ENCODE measurements around the gene CHD6.

The CHD6 gene

DNA sequence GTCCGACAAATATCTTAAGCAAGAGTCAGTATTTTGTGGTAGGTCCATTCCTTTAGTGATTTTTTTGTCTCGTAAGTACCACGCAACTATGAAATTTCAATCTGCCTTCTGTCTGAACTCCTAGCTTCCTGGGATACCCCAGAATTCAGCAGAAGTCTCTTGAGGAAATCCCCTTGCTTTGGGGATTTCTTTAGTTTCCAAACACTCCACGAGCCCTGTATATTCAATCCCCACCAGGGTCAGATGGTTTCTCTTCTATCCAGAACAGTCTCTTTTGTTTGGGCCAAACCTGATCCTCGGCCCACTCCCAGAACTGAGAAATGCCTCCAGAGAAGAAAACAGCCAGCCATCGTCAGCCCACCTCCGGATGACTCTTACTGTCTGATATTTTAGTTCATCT lies 113.0 kb downstream of the CHD6 start:
- no peak for DNase-seq

DNA sequence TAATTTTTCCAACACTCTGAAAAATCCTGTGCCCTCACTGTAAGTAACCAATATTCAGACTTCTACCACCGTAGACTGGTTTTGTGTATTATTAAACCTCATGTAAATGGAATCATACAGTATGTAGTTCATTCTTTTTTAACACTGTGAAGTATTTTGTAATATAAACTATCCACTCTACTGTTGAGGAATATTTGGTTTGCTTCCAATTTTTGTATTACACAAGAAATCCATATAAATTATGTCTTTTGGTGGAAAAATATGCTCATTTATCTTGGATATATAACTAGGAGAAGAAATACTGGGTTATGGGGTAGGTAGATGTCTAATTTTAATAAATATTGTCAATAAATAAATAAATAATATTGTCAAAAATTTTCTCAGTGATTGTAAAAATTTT lies 116.8 kb downstream of the CHD6 start:
- no peak for DNase-seq

DNA sequence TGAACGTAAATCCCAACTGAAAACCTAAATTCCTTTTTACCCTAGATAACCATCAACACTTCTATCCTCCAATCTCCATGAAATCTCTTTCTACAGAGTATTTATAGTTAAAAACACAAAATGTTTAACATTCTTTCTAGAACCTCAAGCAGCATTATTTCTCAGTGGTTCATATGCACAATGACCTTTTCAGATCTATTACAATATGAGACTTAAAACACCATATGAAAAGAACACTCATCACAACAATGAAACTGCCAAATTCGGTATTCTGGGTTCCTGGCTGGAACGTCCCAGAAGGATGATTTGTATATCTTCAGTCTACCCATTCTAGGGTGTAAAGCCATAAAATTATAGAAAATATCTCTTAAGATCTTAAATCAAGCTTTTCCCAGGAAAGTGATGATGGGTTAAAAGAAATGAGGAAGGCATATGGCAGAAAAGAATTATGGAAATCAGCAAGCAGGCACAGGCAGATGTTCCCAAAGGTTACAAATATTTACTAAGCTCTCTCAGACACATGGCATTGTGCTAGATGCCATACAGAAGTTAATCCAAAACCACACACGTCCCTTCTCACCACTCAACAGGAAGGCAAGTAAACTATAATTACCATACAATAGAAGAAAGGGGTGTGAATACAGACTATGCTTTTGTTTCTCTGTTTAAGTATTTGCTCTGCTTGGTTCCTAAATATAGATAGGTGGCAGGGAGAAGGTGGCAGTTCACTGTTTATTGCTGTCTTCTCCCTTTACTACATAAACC lies 118.0 kb downstream of the CHD6 start:
- peak; percentile 51 for DNase-seq

- DNase-seq: no peak
Measured at GRCh38 chr20:41499064-41499463, 119.1 kb downstream of the CHD6 start.

DNA sequence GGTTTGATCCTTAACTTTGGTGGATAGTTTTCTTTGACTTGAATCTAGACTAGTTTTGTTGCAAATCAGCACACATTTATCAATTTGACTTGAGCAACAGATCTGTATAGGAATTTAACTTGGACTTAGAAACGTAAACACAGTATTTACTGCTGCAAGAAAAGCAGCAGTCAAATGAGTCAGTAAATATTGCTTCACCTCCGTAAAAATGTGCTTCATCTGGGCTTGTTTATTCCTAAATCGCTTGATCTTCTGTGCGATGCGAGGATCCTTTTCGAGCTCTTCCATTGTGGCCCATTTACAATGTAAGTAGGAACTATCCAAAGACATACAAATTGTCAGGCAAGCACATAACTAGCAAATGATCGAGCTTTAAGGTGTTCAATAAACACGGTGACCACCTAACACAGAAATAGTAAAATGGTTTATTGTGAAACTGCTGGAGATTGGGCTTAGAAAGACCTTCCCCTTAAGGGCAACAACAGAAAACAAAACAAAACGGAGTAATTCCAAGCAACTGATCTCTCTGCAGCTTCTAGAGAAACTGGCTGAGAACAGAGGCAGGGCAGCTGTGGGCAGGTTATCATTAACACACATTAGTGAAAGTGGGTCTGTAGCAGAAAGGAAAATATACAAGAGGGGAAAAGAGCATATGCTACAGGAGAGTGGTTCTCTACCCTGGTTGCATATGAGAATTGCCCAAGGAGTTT lies 120.8 kb downstream of the CHD6 start:
- DNase-seq: no peak

DNA sequence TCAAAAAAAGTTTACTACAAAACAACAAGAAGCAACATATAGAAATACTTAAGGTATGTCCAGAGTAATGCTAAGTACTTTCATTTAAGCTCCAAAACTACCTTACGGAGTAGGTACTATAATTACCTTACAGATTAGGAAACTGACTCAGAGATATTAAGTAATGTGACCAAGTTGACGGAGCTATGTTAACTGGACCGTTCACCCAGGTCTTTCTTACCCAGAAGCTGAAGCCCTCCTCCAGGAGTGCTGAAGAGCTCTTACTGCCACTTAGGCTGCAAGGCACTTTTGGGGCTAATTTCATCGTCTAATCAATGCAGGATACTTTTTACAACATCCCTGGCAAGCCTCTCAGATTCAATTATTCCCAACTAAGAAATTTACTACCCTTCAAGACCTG lies 123.7 kb downstream of the CHD6 start:
- DNase-seq: no peak

- no peak for DNase-seq
Measured at GRCh38 chr20:41483553-41483930, 134.6 kb downstream of the CHD6 start.

DNA sequence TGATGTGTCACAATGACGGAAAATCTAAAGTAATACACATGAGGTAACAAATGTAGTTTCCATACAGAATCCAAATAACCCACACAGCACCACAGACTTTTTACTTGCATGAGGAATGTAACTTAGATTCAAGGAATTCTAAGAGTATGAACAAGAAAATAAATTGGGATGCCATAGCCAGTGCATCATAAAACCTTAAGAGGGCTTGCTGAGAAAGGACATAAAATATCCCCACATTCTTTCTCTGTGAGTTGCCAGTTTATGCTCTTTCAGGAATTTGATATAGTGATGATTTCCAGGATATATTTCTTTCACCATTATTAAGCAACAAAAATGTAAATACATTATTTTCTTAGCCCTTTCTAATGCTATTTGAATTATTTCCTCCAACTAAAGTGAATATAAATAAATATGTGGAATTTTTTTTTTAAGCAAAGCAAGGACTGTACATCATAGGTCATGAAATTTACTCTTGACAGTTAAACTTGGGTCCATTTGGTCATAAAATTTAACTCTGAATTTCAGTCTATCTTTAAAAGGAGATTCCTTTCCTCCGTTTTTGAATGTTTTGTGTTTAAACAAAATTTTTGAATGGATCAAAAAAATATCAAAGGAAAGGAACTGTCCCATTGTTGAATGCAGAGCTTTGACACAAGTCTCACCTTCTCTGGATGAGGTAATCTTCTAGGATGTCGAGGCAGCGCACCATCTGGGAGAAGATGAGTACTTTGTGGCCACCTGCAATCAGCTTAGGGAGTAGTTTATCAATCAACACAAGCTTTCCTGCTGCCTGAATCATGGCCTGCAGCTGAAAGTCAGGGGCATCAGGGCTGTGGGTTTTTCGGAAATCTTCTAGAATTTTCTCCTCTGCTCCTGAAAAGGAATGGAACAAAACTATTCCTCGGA lies 135.3 kb downstream of the CHD6 start:
- DNase-seq: no peak

DNA sequence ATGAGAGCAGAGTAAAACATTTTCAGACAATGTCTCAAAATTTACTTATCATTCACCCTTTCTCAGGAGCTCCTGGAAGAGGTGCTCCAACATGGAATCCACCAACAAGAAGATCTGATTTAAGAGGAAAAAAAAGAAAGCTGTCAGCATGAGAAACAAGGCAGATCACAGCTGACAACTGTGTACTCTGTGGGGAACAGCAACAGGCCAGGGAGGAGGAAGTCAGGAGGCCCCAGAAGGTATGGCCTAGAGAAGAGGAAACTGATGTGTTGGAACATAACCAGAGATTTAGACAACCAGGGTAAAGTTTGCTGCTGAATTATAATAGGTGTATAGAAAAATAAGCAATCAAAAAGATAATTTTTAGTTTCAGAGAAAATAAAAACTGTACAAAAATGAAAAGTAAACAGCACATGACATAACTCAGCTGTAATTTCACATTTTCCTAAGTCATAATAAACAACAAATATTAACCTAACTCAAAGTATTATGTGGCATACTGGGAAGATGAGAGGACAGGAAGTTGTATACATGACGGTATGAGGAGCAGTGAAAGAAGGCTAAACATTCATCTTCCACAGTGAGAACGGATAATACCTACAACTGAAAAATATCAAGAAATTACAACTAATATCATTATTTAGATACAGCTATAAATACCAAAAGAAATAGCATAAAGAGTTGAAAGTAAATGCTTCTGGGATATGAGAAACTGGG lies 138.0 kb downstream of the CHD6 start:
- DNase-seq: no peak

DNA sequence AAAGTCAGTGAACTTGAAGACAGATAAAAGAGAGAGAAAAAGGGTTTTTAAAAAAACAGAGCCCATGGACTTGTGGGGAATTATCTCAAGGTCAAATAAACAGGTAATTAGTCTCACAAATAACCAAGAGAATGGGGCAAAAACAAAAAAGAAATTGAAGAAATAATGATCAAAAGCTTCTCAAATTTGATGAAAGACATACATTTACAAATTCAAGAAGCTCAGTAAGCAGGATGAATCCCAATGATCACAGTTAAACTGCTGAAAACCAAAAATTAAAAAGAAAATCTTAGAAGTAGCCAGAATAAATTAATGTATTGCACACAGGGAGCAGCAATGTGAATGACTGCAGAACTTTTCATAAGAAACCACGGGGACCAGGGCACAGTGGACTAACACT lies 139.1 kb downstream of the CHD6 start:
- no peak for DNase-seq

- peak; percentile 18 for DNase-seq
Measured at GRCh38 chr20:41478026-41478425, 140.2 kb downstream of the CHD6 start.

DNA sequence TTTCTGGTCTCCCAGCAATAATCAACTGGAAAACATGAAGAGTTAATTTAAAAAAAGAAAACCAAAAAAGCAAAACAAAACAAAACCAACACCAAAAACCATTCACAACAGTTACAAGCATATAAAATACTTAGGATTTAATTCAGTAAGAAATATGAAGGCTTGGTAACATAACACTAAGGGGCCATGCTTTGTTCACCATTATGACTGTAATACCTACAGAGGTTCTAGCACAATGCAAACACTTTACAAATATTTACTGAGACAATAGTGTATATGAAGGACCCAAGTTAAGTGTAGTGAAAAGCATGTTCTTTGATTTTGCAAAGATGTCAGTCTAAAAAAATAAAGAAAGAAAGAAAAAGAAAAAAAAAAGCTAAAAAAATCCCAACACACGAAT lies 141.7 kb downstream of the CHD6 start:
- DNase-seq: peak; percentile 85

- peak; percentile 85 for DNase-seq
Measured at GRCh38 chr20:41476013-41476441, 142.2 kb downstream of the CHD6 start.

GRCh38 chr20:41475503-41475902 lies 142.7 kb downstream of the CHD6 start:
- no peak for DNase-seq

DNA sequence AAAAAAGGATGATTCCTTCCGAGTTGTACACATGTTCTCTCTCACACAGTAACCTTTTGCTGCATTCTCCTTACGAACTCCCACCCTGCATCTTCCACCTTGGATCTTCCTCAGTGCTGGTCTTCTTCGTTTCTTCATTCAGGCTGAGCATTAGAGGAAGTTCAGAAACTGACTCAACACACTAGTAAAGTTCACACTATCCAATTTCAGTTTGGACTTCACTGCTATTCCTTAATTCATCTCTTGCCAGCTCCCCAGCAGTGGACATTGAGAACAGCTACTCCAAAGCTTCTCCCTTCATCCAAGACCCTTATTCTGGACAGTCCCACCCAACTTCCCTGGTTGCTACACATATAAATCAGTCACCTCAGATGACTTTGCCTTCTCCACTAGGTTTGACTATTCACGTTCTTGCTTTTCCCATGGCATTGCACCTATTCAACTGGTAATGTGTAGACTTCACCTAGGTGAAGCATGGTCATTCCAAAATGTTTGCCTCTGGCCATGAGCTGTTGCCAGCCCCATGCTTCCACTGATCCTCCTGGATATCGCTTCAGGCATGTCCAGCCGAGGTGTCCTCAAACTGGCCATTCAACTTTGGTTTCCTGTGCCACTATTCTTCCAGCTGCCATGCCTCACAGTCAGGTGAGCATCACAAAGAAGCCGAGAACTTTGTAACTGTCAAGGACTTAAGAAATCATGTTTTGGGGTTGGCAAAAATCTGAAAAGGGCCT lies 147.6 kb downstream of the CHD6 start:
- DNase-seq: no peak

- no peak for DNase-seq
Measured at GRCh38 chr20:41469868-41470267, 148.3 kb downstream of the CHD6 start.

- DNase-seq: no peak
Measured at GRCh38 chr20:41468994-41469600, 149.1 kb downstream of the CHD6 start.

DNA sequence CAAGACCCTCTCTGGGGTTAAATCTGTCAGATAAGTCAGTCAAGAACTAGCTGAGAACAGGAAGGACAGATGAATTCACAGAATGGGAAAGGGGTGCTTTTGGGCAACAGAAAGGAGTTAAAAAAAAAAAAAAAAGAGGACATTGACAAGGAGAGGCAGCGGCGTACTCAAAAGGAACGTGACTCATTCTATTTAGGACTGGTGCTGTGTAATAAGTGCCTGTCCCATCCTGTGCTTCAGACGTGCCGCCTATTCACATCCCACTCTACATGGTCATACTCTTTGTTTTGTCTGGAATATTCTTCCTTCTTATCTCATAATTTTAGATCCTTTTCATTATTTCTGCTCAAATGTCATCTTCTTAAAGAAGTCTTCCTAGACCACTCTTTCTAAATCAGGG lies 150.5 kb downstream of the CHD6 start:
- no peak for DNase-seq

GRCh38 chr20:41467220-41467619 lies 151.0 kb downstream of the CHD6 start:
- DNase-seq: no peak

GRCh38 chr20:41463567-41463966 lies 154.6 kb downstream of the CHD6 start:
- DNase-seq: no peak

DNA sequence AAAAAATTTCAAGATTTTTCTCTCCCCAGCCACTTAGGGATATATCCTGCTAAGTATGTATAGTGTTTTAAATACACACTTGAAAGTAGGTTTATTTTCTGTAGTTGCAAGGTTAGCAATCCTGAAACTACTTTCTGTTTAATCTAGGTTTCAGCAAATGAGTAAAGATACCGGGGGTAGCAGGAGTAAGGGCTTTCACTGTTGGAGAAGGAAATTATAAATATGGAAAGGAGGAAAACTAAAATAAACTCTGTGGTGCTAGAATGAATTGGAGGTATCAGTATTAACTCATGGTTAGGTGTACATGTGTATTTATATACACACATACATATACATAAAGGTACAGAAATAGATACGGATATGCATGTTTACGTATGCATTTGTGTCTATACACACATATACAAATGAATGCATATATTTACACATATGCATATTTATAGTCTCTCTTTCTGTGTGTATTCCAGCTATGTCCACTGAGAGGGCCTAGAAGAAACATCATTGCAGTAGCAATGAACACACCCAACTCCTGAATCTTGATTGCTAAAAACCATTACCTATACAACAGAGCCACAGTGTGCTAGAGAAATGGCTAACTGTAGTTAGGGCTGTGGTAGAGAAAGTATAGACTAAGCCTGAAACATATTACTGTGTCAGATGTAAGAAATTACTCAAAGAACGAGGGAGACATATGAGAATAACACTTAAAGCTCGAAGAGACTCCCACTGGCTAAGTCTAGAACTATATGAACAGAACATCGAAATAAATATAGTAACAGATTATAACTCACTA lies 155.6 kb downstream of the CHD6 start:
- no peak for DNase-seq
